ENCODE data around the gene KIF1A.

GRCh38 chr2:240823449-240824336, 3.7 kb upstream of the KIF1A start:
- TF ChIP-seq USF2 (IDR thresholded peaks at IDR 0.05; ENCODE audit: low read length) (no peak), EZH2 (IDR thresholded peaks at IDR 0.05; ENCODE audit: low read depth, low read length, severe bottlenecking) (no peak), RXRA (IDR thresholded peaks at IDR 0.05; ENCODE audit: insufficient read depth, low read depth, low read length) (no peak), POLR2A (IDR thresholded peaks at IDR 0.05; ENCODE audit: control extremely low read depth in 1 of 2, low read depth in 2 of 2, low read length in 2 of 2) (no peak), CTCF (IDR thresholded peaks at IDR 0.05; ENCODE audit: control extremely low read depth in 1 of 3, insufficient read depth in 1 of 3, low read depth in 1 of 3, low read length in 3 of 3) (no peak), JUND (IDR thresholded peaks at IDR 0.05; ENCODE audit: low read length) (no peak), HDAC2 (IDR thresholded peaks at IDR 0.05; ENCODE audit: borderline replicate concordance in 1 of 2, low read depth in 2 of 2, low read length in 2 of 2) (no peak)
- TF ChIP-seq, protein P1, sequence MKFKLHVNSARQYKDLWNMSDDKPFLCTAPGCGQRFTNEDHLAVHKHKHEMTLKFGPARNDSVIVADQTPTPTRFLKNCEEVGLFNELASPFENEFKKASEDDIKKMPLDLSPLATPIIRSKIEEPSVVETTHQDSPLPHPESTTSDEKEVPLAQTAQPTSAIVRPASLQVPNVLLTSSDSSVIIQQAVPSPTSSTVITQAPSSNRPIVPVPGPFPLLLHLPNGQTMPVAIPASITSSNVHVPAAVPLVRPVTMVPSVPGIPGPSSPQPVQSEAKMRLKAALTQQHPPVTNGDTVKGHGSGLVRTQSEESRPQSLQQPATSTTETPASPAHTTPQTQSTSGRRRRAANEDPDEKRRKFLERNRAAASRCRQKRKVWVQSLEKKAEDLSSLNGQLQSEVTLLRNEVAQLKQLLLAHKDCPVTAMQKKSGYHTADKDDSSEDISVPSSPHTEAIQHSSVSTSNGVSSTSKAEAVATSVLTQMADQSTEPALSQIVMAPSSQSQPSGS (IDR thresholded peaks at IDR 0.05; ENCODE audit: low read length) = no peak
